ENCODE data around the gene LIPC. TPM values are rescaled to one million over a fixed set of nuclear protein-coding genes. Genes with fewer than 3 reads are reported as not detected.

LIPC gene
- total and polyA plus RNA-seq, 9 of the 15 experiments (the other 6 are each of a cell fraction or from before 2014, with no cell fraction given) = 0.07 to 0.41 (median 0.11) TPM; not detected in 2

DNA sequence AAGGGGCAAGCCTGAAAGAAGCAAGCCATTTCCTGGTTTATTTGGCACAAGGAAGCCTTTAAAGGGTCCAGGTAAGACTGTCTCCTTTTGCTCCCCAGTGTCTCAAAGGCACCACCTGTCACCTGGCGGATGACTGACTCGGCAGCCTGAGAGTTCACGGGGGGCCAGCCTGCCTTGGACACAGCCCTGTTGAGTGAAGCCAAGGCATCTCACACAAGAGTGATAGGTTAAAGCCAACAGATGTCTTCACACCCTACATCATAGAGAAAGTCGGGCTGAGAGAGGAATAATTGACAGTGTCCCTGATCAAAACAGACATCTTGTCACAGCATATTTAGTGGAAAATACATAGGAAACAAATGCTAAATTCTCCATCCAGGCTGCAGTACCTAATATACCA is 28.2 kb upstream of the LIPC start:
- intact Hi-C loops (cut with micrococcal nuclease) = no loop called here
- Histone ChIP-seq H3K4me3 (no peak overlapping the region), H3K9me3 (replicated peaks; ENCODE audit: control insufficient read depth, insufficient read depth, low read depth, low read length) (no peaks in the 10 kb centered on the region; the same call in 1 of the 2 replicates), H2AFZ (ENCODE audit: low read depth, low read length) (0 out of 2 replicates have a peak overlapping the region, but pooled peaks have one; percentile 3), H3K9ac (ENCODE audit: insufficient read depth in 1 of 2, low read depth in 2 of 2, low read length in 2 of 2) (no peak overlapping the region), H3K36me3 (ENCODE audit: control insufficient read depth, insufficient read depth, low read length) (no peaks in the 10 kb centered on the region), H4K20me1 (replicated peaks; ENCODE audit: control insufficient read depth, insufficient read depth, low read length) (no peaks in the 10 kb centered on the region), H3K4me2 (ENCODE audit: insufficient read depth, low read length) (no peak overlapping the region; the same call in 1 of the 2 replicates), H3K9me1 (ENCODE audit: control insufficient read depth, insufficient read depth, low read length) (no peaks in the 10 kb centered on the region), H3K27me3 (ENCODE audit: control insufficient read depth in 2 of 2, insufficient read depth in 2 of 2, low read length in 2 of 2) (no peaks in the 10 kb centered on the region; a peak in 1 of 5 replicates), H3K4me1 (replicated peaks in 1 of 2; ENCODE audit: control insufficient read depth in 2 of 2, insufficient read depth in 2 of 2, low read length in 2 of 2) (peaks cover 0 to 40% of the 10 kb centered on the region in 2 experiments; a peak in 3 of 5 replicates), H3K79me2 (ENCODE audit: control insufficient read depth, insufficient read depth, low read length) (no peaks in the 10 kb centered on the region), H3K27ac (ENCODE audit: extremely low read depth, low read depth, low read length) (no peak overlapping the region)
- POLR2A ChIA-PET = no interaction called here
- BruUV-seq (replicated peaks) = no TSS peak
- FAIRE-seq (no peak), ATAC-seq (no peak; the same call in 2 of the 3 replicates), DNase-seq (ENCODE audit: extremely low read depth in 1 of 4, low spot score in 3 of 4) (no peak)
- WGBS (ENCODE audit: insufficient coverage, low coverage, missing lambda C conversion rate) = 52% methylated on average over 4 of the region's 4 CpGs
- in situ Hi-C loops (cut with MboI) = no loop called here
- CTCF ChIA-PET (ENCODE audit: low intra/inter-chr PET ratio) = no interaction called here
- TF ChIP-seq NR0B1 (IDR thresholded peaks at IDR 0.05; ENCODE audit: partially characterized antibody) = no peak
- no peak for TF ChIP-seq TBL1XR1 (IDR thresholded peaks at IDR 0.05; ENCODE audit: low read length in 2 of 2)
- no peak for TF ChIP-seq E4F1 (CRISPR knock-in tag; IDR thresholded peaks at IDR 0.05; ENCODE audit: borderline replicate concordance)
- TF ChIP-seq ATF2 (CRISPR knock-in tag; IDR thresholded peaks at IDR 0.05) = no peak
- TF ChIP-seq ZNF445 (CRISPR knock-in tag; IDR thresholded peaks at IDR 0.05; ENCODE audit: low read depth) = no peak
- TF ChIP-seq MTA1 (IDR thresholded peaks at IDR 0.05; ENCODE audit: borderline replicate concordance) = no peak
- no peak for TF ChIP-seq BDP1 (IDR thresholded peaks at IDR 0.05; ENCODE audit: insufficient read depth, insufficient read length)
- TF ChIP-seq, protein P1, sequence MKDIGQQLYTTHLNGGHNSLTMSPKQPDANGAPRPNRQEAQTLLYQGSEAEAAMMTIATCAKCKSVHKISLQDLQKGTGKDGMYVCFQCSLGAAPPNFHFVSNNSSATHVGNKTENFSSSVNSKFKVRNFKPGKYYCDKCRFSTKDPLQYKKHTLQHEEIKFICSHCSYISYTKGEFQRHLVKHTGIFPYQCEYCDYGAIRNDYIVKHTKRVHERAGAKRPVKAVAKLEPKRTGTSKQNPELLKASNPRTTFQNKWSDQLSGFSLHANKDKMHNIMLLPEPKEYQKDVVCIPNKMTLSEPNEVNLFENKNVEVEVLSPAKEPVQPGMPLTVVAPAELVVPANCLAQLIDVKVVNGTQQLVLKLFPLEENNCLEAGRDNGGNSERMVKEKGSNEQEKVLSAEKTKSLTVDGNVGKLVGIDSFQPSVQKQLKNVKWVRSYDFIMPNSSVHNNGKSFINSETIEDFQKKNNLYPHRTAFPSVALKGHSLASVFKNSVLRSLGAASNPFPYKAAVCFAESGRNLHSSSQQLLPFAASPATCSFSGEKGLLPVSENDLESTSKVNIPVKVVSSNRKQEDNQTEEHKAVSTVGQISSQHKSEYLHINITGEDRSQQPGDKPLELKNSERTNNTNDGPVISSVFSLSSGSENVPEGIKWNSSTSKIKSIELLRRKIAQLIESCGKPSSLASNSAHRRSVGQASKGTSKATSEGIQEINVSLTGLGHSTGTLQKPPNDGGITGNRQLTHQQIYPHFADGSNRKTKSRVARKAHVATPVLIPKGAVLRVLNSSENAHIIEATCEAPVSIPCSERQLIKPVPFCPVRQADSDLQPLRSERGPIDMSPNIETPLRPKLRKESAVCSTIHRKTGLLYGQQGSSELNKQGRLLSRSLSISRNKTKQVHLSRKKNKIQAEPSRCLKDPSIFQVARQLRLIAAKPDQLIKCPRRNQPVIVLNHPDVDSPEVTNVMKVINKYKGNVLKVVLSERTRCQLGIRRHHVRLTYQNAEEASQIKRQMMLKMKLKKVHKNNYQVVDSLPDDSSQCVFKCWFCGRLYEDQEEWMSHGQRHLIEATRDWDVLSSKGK (CRISPR knock-in tag; IDR thresholded peaks at IDR 0.05) = no peak
- TF ChIP-seq, protein P2, sequence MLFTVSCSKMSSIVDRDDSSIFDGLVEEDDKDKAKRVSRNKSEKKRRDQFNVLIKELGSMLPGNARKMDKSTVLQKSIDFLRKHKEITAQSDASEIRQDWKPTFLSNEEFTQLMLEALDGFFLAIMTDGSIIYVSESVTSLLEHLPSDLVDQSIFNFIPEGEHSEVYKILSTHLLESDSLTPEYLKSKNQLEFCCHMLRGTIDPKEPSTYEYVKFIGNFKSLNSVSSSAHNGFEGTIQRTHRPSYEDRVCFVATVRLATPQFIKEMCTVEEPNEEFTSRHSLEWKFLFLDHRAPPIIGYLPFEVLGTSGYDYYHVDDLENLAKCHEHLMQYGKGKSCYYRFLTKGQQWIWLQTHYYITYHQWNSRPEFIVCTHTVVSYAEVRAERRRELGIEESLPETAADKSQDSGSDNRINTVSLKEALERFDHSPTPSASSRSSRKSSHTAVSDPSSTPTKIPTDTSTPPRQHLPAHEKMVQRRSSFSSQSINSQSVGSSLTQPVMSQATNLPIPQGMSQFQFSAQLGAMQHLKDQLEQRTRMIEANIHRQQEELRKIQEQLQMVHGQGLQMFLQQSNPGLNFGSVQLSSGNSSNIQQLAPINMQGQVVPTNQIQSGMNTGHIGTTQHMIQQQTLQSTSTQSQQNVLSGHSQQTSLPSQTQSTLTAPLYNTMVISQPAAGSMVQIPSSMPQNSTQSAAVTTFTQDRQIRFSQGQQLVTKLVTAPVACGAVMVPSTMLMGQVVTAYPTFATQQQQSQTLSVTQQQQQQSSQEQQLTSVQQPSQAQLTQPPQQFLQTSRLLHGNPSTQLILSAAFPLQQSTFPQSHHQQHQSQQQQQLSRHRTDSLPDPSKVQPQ (CRISPR knock-in tag; IDR thresholded peaks at IDR 0.05; ENCODE audit: borderline replicate concordance) = no peak
- TF ChIP-seq ZNF263 (CRISPR knock-in tag; IDR thresholded peaks at IDR 0.05; ENCODE audit: borderline replicate concordance) = no peak
